KMS-11 (cell line): ENCODE results near the gene FYN.

Source experiments
- H2AFZ ChIP-seq: fragments of 200-600 bp; sonication (generic); 2 replicates; pipeline ENCODE4 v1.6.1; 2016; ENCODE audit warnings: antibody characterized with exemption, mixed run types, low read depth
- H3K27ac ChIP-seq: fragments of 200-600 bp; sonication (generic); 2 replicates; pipeline ENCODE4 v1.6.1; 2016; ENCODE audit warnings: mild to moderate bottlenecking, mixed run types
- H3K27me3 ChIP-seq: fragments of 200-600 bp; sonication (generic); 2 replicates; pipeline ENCODE4 v1.6.1; 2017; ENCODE audit warnings: mild to moderate bottlenecking, low read depth, mixed run types, moderate library complexity; ENCODE audit not compliant: insufficient read depth
- H3K36me3 ChIP-seq: fragments of 200-600 bp; sonication (generic); 2 replicates; pipeline ENCODE4 v1.6.1; 2017; ENCODE audit warnings: mild to moderate bottlenecking, mixed run types; ENCODE audit not compliant: insufficient read depth
- H3K4me1 ChIP-seq: fragments of 200-600 bp; sonication (generic); 2 replicates; pipeline ENCODE4 v1.6.1; 2016; ENCODE audit warnings: mild to moderate bottlenecking, low read depth, mixed run types; ENCODE audit not compliant: poor library complexity, severe bottlenecking
- H3K4me2 ChIP-seq: fragments of 200-600 bp; sonication (generic); 2 replicates; pipeline ENCODE4 v1.7.0; 2016; ENCODE audit warnings: mild to moderate bottlenecking, mixed run types
- H3K4me3 ChIP-seq: fragments of 200-600 bp; sonication (generic); IDR thresholded peaks from 2 replicates; pipeline ENCODE4 v1.6.1; 2017; ENCODE audit warnings: low read depth, low read length, mixed read lengths; ENCODE audit not compliant: insufficient read depth
- H3K79me2 ChIP-seq: fragments of 200-600 bp; sonication (generic); 2 replicates; pipeline ENCODE4 v1.6.1; 2016; ENCODE audit warnings: low read depth, mixed run types; ENCODE audit not compliant: insufficient read depth
- H3K9ac ChIP-seq: fragments of 200-600 bp; sonication (generic); 2 replicates; pipeline ENCODE4 v1.6.1; 2016; ENCODE audit warnings: mild to moderate bottlenecking, mixed run types
- H4K20me1 ChIP-seq: fragments of 200-600 bp; sonication (generic); 2 replicates; pipeline ENCODE4 v1.6.1; 2016; ENCODE audit warnings: mild to moderate bottlenecking, mixed run types; ENCODE audit not compliant: insufficient read depth
- TF ChIP-seq, protein P1 (sequence below): fragments of 200-600 bp; sonication (generic); conservative IDR thresholded peaks from 2 replicates; pipeline ENCODE4 v1.6.1; 2017; ENCODE audit warnings: low read depth, mild to moderate bottlenecking, antibody characterized with exemption, low read length, moderate library complexity, mixed read lengths

The FYN gene

DNA sequence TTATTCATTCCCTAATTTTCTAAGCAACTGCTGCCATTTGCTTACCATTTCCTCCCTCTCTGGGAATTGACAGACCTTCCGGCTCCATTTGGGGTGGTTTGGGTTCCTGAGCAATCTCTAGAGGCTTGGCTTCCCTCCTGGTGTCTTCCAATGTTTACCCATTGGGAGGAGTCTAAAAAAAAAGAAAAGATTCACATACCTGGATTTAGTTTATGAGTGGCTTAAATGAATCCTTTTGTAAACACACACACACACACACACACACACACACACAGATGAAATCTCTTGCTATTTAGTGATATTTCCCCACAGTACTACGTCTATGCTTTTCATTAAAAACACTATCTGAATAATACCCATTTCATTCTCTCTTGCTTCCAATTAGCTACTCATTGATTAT, 219.3 kb downstream of the FYN start:
- no peak overlapping the region for H3K27ac ChIP-seq
- H3K9ac ChIP-seq: no peak overlapping the region
- no peaks in the 10 kb centered on the region for H3K36me3 ChIP-seq
- TF ChIP-seq, protein P1, sequence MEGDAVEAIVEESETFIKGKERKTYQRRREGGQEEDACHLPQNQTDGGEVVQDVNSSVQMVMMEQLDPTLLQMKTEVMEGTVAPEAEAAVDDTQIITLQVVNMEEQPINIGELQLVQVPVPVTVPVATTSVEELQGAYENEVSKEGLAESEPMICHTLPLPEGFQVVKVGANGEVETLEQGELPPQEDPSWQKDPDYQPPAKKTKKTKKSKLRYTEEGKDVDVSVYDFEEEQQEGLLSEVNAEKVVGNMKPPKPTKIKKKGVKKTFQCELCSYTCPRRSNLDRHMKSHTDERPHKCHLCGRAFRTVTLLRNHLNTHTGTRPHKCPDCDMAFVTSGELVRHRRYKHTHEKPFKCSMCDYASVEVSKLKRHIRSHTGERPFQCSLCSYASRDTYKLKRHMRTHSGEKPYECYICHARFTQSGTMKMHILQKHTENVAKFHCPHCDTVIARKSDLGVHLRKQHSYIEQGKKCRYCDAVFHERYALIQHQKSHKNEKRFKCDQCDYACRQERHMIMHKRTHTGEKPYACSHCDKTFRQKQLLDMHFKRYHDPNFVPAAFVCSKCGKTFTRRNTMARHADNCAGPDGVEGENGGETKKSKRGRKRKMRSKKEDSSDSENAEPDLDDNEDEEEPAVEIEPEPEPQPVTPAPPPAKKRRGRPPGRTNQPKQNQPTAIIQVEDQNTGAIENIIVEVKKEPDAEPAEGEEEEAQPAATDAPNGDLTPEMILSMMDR: no peak
- H3K4me2 ChIP-seq: no peak overlapping the region
- no peaks in the 10 kb centered on the region for H4K20me1 ChIP-seq
- H3K79me2 ChIP-seq: no peaks in the 10 kb centered on the region
- no peak overlapping the region for H3K4me3 ChIP-seq
- H3K4me1 ChIP-seq: no peaks in the 10 kb centered on the region
- no peaks in the 10 kb centered on the region for H3K27me3 ChIP-seq
- no peak overlapping the region for H2AFZ ChIP-seq

DNA sequence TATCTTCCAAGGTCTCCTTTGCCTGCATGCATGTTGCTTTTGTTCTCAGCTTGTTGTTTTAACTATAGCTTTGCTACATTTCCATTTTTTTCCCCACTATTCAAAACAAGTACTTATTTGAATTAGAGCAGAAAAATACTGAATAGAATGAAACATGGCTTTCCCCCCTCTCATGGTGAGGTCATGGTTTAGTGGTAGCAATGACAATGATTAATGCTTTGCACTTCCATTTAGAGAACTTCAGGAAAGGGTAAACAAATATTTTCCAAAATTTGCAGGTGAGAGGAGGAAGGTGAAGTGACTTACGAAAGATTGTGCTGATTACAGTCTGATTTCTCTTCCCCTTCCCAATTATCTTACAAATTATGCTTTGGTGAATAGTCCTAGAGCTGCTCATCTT, 219.8 kb downstream of the FYN start:
- Histone ChIP-seq H2AFZ (no peak overlapping the region), H4K20me1 (no peaks in the 10 kb centered on the region), H3K4me1 (no peaks in the 10 kb centered on the region), H3K27ac (no peak overlapping the region), H3K4me2 (no peak overlapping the region), H3K36me3 (no peaks in the 10 kb centered on the region), H3K27me3 (no peaks in the 10 kb centered on the region), H3K79me2 (no peaks in the 10 kb centered on the region), H3K4me3 (no peak overlapping the region), H3K9ac (no peak overlapping the region)
- TF ChIP-seq, protein P1: no peak

DNA sequence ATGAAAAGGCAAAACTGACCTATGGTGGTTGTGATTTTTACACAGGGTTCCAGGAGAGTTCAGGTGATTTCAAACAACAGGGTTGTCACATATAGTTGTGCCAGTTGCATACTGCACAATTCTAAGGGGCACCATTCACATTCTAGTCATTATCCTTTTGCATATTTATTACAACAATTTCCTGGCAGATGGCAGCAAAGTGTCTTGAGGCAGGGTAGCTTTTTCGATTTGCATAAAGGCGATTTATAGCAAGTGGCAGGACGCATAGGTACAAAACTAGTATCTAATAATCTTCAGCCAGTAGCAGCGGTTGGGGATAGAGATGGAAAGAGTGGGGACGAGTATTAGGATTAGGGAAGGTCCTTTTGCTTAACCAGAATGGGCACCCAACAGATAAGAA, 221.1 kb downstream of the FYN start:
- H3K4me3 ChIP-seq: no peak overlapping the region
- H2AFZ ChIP-seq: no peak overlapping the region
- no peaks in the 10 kb centered on the region for H3K79me2 ChIP-seq
- H3K4me2 ChIP-seq: no peak overlapping the region
- H4K20me1 ChIP-seq: no peaks in the 10 kb centered on the region
- TF ChIP-seq, protein P1: no peak
- no peak overlapping the region for H3K27ac ChIP-seq
- no peak overlapping the region for H3K9ac ChIP-seq
- no peaks in the 10 kb centered on the region for H3K4me1 ChIP-seq
- no peaks in the 10 kb centered on the region for H3K27me3 ChIP-seq
- no peaks in the 10 kb centered on the region for H3K36me3 ChIP-seq

DNA sequence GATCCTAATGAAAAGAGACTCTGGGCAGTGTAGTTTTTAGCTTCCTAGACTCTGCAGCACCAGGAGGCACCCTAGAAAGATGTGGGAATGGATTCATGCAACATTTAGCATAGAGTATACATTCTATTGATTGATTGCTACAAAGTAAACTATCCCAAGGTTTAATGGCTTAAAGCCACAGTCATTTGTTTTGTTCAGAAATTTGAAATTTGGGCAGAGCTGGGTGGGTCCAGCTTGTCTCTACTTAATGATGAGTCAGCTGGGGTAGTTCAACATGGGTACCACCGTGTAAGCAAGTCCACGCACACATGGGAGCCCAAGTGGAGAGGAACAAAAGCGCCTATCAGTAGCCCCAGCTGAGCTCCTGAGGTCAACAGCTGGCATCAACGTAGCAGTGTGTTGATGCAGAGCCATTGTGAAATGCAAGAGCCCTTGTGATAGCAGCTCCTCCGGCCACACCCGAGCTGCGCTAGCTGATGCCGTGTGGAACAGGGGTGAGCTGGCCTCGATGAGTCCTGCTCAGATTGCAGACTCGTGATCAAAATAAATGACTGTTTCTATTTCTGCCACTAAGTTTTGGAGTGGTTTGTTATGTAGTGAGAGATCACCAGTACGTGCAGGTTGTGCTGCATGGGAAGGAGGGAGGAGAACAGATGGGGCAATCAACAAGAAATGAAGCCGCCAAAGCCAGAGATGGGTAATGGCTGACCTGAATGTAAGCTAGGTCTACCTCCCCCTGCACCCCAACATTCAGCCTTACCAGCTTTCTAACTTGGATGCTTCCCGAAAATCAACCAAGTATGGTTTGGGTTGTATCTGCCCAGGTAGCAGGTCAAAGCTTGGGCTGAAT, 221.8 kb downstream of the FYN start:
- Histone ChIP-seq H4K20me1 (no peaks in the 10 kb centered on the region), H3K9ac (no peak overlapping the region), H3K36me3 (no peaks in the 10 kb centered on the region), H2AFZ (no peak overlapping the region), H3K27ac (no peak overlapping the region), H3K4me1 (no peaks in the 10 kb centered on the region), H3K27me3 (no peaks in the 10 kb centered on the region), H3K4me2 (no peak overlapping the region), H3K4me3 (no peak overlapping the region), H3K79me2 (no peaks in the 10 kb centered on the region)
- TF ChIP-seq, protein P1: no peak
